Neural cell (in vitro differentiated cells): ENCODE measurements around the gene INAVA. TPM values are rescaled to one million over a fixed set of nuclear protein-coding genes. Genes with fewer than 3 reads are reported as not detected.

ENCODE experiments used
- H2AFZ ChIP-seq: fragments of 200-600, 300-800 bp; sonication (generic), shearing (Covaris generic); 2 replicates; pipeline ENCODE4 v1.6.0; 2014; ENCODE audit warnings: low read depth, mild to moderate bottlenecking, antibody characterized with exemption, low read length, moderate library complexity
- H3F3A ChIP-seq: fragments of 200-600 bp; shearing (Covaris generic); 2 replicates; pipeline ENCODE4 v1.6.1; 2016; ENCODE audit warnings: mild to moderate bottlenecking, moderate library complexity, mixed read lengths, antibody characterized with exemption, low read length; ENCODE audit not compliant: insufficient read depth, poor library complexity, severe bottlenecking
- H3K27ac ChIP-seq: fragments of 200-600, 300-800 bp; sonication (generic), shearing (Covaris generic); 2 replicates; pipeline ENCODE4 v1.5.1; 2014; ENCODE audit warnings: mild to moderate bottlenecking, low read length, moderate library complexity
- H3K27me3 ChIP-seq: fragments of 300-800, 200-600 bp; sonication (generic), shearing (Covaris generic); 2 replicates; pipeline ENCODE4 v1.6.0; 2014; ENCODE audit warnings: mild to moderate bottlenecking, low read depth, low read length, moderate library complexity; ENCODE audit not compliant: insufficient read depth
- H3K36me3 ChIP-seq: fragments of 300-800, 200-600 bp; sonication (generic), shearing (Covaris generic); 2 replicates; pipeline ENCODE4 v1.5.1; 2014; ENCODE audit warnings: mild to moderate bottlenecking, antibody characterized with exemption, low read length, moderate library complexity; ENCODE audit not compliant: insufficient read depth
- H3K4me2 ChIP-seq: fragments of 300-800, 200-600 bp; sonication (generic), shearing (Covaris generic); 2 replicates; pipeline ENCODE4 v1.6.0; 2014; ENCODE audit warnings: mild to moderate bottlenecking, low read length
- H3K4me3 ChIP-seq: fragments of 300-800, 200-600 bp; sonication (generic), shearing (Covaris generic); 2 replicates; pipeline ENCODE4 v1.5.1; 2014; ENCODE audit warnings: mild to moderate bottlenecking, low read length, moderate library complexity
- H3K79me2 ChIP-seq: fragments of 200-600 bp; shearing (Covaris generic); replicated peaks from 2 replicates; pipeline ENCODE4 v1.6.0; 2014; ENCODE audit warnings: mild to moderate bottlenecking, low read length, moderate library complexity; ENCODE audit not compliant: insufficient read depth
- H3K9ac ChIP-seq: fragments of 300-800, 200-600 bp; sonication (generic), shearing (Covaris generic); 2 replicates; pipeline ENCODE4 v1.6.1; 2016; ENCODE audit warnings: mild to moderate bottlenecking, low read length, mixed read lengths
- H3K9me2 ChIP-seq: fragments of 200-600 bp; shearing (Covaris generic); 2 replicates; pipeline ENCODE4 v1.6.1; 2016; ENCODE audit warnings: mild to moderate bottlenecking, low read length, mixed read lengths; ENCODE audit not compliant: insufficient read depth
- H3K9me3 ChIP-seq: fragments of 200-600, 300-800 bp; sonication (generic), shearing (Covaris generic); 2 replicates; pipeline ENCODE4 v1.6.1; 2016; ENCODE audit warnings: mild to moderate bottlenecking, mixed run types, low read length, moderate library complexity, mixed read lengths
- H4K20me1 ChIP-seq: fragments of 200-600 bp; shearing (Covaris generic); 2 replicates; pipeline ENCODE4 v1.6.1; 2016; ENCODE audit warnings: mild to moderate bottlenecking, mixed run types; ENCODE audit not compliant: insufficient read depth
- CTCF ChIP-seq: fragments of 450-650 bp; IDR thresholded peaks from 2 replicates; pipeline ENCODE4 v1.5.1; 2014; ENCODE audit warnings: antibody characterized with exemption, mild to moderate bottlenecking, moderate library complexity; ENCODE audit not compliant: poor library complexity, severe bottlenecking
- EP300 ChIP-seq: fragments of 450-650 bp; conservative IDR thresholded peaks from 2 replicates; pipeline ENCODE4 v1.6.1; 2014; ENCODE audit warnings: antibody characterized with exemption, mild to moderate bottlenecking, moderate library complexity; ENCODE audit not compliant: poor library complexity, severe bottlenecking
- EZH2 ChIP-seq: fragments of 200-600, 300-800 bp; shearing (Covaris generic), sonication (generic); IDR thresholded peaks from 2 replicates; pipeline ENCODE4 v1.6.1; 2014; ENCODE audit warnings: antibody characterized with exemption, low read length, borderline replicate concordance, mild to moderate bottlenecking; ENCODE audit not compliant: insufficient read depth, poor library complexity, severe bottlenecking
- MXI1 ChIP-seq: fragments of 450-650 bp; conservative IDR thresholded peaks from 2 replicates; pipeline ENCODE4 v1.6.1; 2014; ENCODE audit warnings: antibody characterized with exemption, mild to moderate bottlenecking; ENCODE audit not compliant: poor library complexity, severe bottlenecking
- POLR2AphosphoS5 ChIP-seq: IDR thresholded peaks from 2 replicates; pipeline ENCODE4 v1.6.1; 2012
- RAD21 ChIP-seq: fragments of 450-650 bp; conservative IDR thresholded peaks from 2 replicates; pipeline ENCODE4 v1.6.1; 2014; ENCODE audit warnings: antibody characterized with exemption, mild to moderate bottlenecking, moderate library complexity
- REST ChIP-seq: IDR thresholded peaks from 2 replicates; pipeline ENCODE4 v1.6.1; 2012; ENCODE audit warnings: borderline replicate concordance
- SMC3 ChIP-seq: fragments of 450-650 bp; conservative IDR thresholded peaks from 2 replicates; pipeline ENCODE4 v1.6.1; 2014; ENCODE audit warnings: antibody characterized with exemption, mild to moderate bottlenecking, moderate library complexity; ENCODE audit not compliant: poor library complexity
- TAF1 ChIP-seq: IDR thresholded peaks from 2 replicates; pipeline ENCODE4 v1.6.1; 2012; ENCODE audit warnings: low read depth
- polyA plus RNA-seq: library from polyadenylated mRNA; depleted of rRNA; stranded (reverse); fragments of >200 nt; gene quantifications from 2 replicates; pipeline ENCODE4 v1.2.3, GENCODE V29; 2014

The INAVA gene
- polyA plus RNA-seq, 1 donor from 2014 or later = 1.3 TPM

GRCh38 chr1:200918006-200918405, 23.3 kb downstream of the INAVA start:
- Histone ChIP-seq H3K4me3 (no peak overlapping the region), H3K9me2 (no peaks in the 10 kb centered on the region), H2AFZ (no peak overlapping the region), H3K9ac (no peak overlapping the region), H3F3A (no peaks in the 10 kb centered on the region), H3K9me3 (no peaks in the 10 kb centered on the region), H3K4me2 (no peak overlapping the region), H3K79me2 (no peaks in the 10 kb centered on the region), H3K27ac (no peak overlapping the region), H3K27me3 (no peaks in the 10 kb centered on the region), H4K20me1 (no peaks in the 10 kb centered on the region), H3K36me3 (no peaks in the 10 kb centered on the region)
- TF ChIP-seq CTCF (no peak), MXI1 (no peak), EP300 (no peak), POLR2AphosphoS5 (no peak), SMC3 (no peak), RAD21 (no peak), EZH2 (no peak)

GRCh38 chr1:200919386-200919785, 24.7 kb downstream of the INAVA start:
- H3K27me3 ChIP-seq = no peaks in the 10 kb centered on the region
- H3K79me2 ChIP-seq = no peaks in the 10 kb centered on the region
- no peaks in the 10 kb centered on the region for H3K9me2 ChIP-seq
- no peaks in the 10 kb centered on the region for H3K36me3 ChIP-seq
- no peak overlapping the region for H3K4me3 ChIP-seq
- TF ChIP-seq MXI1 (no peak), CTCF (no peak), RAD21 (no peak), POLR2AphosphoS5 (no peak), TAF1 (no peak), REST (no peak), EZH2 (no peak), EP300 (no peak), SMC3 (no peak)
- no peak overlapping the region for H3K27ac ChIP-seq
- H3K9me3 ChIP-seq = no peaks in the 10 kb centered on the region
- H3F3A ChIP-seq = no peaks in the 10 kb centered on the region
- no peak overlapping the region for H2AFZ ChIP-seq
- no peak overlapping the region for H3K4me2 ChIP-seq
- H3K9ac ChIP-seq = no peak overlapping the region
- H4K20me1 ChIP-seq = no peaks in the 10 kb centered on the region
